ENCODE data around the gene SUMO4.
"Not testable (repeated sequence)": the region's sequence is repeated elsewhere in the genome, so short reads cannot be mapped to it uniquely, and the experiment has no call there.

SUMO4 gene

DNA sequence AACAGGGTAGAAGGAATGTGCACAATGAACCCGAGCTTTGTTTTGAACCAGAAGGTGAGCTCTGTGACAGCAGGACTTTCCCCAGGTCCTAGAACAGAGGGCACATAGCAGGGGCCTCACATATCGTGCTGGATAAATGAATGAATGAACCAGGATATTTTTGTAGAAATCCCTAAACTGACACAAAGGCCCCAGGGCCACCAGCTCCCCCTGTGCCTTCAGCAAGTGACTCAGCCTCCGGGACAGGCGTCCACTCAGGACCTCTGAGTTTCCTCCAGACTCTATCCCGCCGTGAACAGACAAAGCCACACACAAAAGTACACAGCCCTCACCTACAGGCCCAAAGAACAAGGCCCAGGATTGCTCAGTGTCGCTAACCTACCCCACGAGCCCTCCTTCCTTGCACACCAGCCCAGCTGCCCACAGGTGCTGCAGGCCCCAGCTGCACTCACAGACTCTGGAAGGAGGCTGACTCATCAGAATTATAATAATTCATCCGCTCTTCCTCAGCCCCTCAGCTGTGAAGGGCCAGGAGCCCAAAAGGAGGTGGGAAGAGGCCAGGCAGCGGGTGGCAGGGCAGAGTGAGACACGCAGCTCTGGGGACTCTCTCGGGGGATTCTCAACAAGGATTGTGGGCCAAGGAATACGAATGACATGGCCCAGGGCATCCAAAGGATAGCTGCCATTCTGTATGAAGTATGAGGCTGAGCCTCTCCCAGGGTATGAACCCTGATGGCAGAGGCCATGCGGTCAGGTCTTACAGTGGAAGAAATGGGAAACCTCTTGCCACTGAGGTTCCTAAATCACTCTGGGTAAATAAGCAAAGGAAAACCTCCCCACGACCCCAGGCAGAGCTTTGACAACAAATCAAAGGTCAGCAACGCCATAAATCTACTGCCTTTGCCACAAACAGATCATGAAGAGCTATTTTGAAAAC, 40.9 kb downstream of the SUMO4 start:
- no peak for DNase-seq (ENCODE audit: low spot score)
- in situ Hi-C loops (cut with MboI; ENCODE audit: low sequenced_read_pairs, unreplicated experiment): loop anchor here (25.0 kb wide), 1 partner anchor 854 kb away; no protein-coding TSS in a partner anchor
- TF ChIP-seq, protein P1, sequence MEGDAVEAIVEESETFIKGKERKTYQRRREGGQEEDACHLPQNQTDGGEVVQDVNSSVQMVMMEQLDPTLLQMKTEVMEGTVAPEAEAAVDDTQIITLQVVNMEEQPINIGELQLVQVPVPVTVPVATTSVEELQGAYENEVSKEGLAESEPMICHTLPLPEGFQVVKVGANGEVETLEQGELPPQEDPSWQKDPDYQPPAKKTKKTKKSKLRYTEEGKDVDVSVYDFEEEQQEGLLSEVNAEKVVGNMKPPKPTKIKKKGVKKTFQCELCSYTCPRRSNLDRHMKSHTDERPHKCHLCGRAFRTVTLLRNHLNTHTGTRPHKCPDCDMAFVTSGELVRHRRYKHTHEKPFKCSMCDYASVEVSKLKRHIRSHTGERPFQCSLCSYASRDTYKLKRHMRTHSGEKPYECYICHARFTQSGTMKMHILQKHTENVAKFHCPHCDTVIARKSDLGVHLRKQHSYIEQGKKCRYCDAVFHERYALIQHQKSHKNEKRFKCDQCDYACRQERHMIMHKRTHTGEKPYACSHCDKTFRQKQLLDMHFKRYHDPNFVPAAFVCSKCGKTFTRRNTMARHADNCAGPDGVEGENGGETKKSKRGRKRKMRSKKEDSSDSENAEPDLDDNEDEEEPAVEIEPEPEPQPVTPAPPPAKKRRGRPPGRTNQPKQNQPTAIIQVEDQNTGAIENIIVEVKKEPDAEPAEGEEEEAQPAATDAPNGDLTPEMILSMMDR (IDR thresholded peaks at IDR 0.05; ENCODE audit: borderline replicate concordance, control extremely low read depth, extremely low read depth, insufficient read depth, missing control alignments): no peak

DNA sequence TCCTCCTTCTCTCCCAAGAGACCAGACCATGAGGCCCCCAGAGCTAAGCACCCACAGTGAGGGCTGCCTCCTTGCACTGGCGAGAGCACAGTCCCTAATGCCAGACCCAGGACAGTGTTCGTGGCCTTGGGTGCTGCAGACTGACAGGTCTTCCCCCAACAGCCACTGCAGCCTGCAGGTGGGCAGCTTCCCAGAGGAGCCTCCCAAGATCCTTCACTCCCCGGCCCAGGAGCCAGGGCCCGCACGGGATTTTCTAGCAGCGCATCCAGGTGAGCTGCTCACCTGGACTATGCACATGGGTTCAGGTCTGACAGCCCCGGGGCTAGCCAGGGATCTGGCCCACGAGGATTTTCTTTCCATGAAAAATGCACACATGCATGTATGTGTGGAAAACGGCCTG, 41.7 kb downstream of the SUMO4 start:
- no peak for DNase-seq (ENCODE audit: low spot score)
- in situ Hi-C loops (cut with MboI; ENCODE audit: low sequenced_read_pairs, unreplicated experiment): loop anchor here (25.0 kb wide), 1 partner anchor 854 kb away; no protein-coding TSS in a partner anchor
- TF ChIP-seq, protein P1 (IDR thresholded peaks at IDR 0.05; ENCODE audit: borderline replicate concordance, control extremely low read depth, extremely low read depth, insufficient read depth, missing control alignments): no peak

DNA sequence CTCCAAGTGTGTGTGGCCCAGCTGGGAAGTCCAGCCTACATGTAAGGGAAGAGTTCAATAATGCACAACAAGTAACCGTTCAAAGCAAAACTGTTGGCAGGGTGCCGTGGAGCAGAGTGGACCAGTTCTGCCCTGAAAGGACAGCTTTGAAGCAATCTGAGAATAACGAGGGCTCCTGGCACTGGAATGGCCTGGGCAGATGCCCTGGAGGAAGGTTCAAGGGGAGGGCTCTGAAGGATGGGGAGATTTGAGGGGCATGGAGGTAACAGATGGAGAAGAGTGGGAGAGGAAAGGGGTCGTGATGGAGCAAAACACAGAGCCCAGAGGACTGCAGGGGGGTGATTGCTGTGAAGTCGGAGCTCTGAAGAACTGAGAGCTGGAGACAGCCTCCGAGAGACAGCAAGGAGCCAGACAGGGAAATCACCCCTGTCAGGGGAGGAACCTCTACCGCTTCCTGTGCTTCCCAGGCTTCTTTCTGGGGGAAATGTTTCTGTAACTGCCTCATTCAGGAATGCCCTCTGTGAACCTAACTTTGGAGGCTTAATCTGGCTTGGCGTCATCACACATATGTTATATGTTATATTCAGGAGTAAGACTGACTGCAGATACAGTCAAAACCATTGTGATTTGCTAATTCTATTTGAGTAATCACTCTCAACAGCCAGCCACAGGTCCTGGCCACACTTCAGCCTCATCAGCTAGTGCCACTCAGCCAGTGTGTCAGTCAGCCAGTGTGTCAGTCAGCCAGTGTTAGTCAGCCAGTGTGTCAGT, 43.5 kb downstream of the SUMO4 start:
- TF ChIP-seq, protein P1 (IDR thresholded peaks at IDR 0.05; ENCODE audit: borderline replicate concordance, control extremely low read depth, extremely low read depth, insufficient read depth, missing control alignments): no peak
- in situ Hi-C loops (cut with MboI; ENCODE audit: low sequenced_read_pairs, unreplicated experiment): loop anchor here (25.0 kb wide), 1 partner anchor 856 kb away; no protein-coding TSS in a partner anchor
- no peak for DNase-seq (ENCODE audit: low spot score)

DNA sequence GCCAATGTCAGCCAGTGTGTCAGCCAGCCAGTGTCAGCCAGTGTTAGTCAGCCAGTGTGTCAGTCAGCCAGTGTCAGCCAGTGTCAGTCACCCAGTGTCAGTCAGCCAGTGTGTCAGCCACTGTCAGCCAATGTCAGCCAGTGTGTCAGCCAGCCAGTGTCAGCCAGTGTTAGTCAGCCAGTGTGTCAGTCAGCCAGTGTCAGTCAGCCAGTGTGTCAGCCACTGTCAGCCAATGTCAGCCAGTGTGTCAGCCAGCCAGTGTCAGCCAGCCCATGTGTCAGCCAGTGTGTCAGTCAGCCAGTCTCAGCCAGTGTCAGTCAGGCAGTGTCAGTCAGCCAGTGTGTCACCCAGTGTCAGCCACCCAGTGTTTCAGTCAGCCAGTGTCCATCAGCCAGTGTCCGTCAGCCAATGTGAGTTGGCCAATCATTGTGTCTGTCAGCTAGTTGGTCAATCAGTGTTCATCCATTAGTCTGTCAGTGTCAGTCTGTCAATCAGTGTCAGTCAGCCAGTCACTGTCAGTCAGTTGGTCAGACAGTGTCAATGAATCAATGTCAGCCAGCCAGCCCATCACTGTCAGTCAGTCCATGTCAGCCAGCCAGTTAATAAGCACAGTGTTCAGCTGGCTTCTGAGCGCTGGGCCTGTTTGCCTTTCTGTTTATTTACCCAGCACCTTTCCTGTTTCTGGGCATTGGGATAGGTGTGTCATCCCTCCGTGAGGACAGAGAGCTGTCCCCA, 44.5 kb downstream of the SUMO4 start:
- in situ Hi-C loops (cut with MboI; ENCODE audit: low sequenced_read_pairs, unreplicated experiment): loop anchor here (25.0 kb wide), 1 partner anchor 857 kb away; no protein-coding TSS in a partner anchor
- DNase-seq (ENCODE audit: low spot score): not testable (repeated sequence)

DNA sequence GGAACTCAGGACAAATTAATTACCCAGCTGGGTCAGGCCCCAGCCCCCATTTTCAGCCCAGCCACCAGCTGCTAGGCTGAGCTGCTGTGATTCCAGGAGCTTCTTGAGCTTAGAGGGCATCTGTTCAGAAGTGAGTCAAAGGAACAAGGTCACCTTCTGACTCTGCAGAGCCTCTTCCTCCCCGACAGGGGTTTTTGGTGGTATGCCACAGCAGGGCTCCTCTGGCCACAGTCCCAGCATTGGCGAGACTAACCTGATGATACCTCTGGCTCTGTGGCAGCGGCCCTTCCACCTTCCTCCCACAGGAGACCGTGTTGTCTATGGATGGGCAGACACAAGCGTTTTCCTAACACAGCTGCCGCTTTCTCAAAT, 45.0 kb downstream of the SUMO4 start:
- TF ChIP-seq, protein P1 (IDR thresholded peaks at IDR 0.05; ENCODE audit: borderline replicate concordance, control extremely low read depth, extremely low read depth, insufficient read depth, missing control alignments): no peak
- in situ Hi-C loops (cut with MboI; ENCODE audit: low sequenced_read_pairs, unreplicated experiment): loop anchor here (25.0 kb wide), 1 partner anchor 858 kb away; no protein-coding TSS in a partner anchor
- DNase-seq (ENCODE audit: low spot score): no peak

DNA sequence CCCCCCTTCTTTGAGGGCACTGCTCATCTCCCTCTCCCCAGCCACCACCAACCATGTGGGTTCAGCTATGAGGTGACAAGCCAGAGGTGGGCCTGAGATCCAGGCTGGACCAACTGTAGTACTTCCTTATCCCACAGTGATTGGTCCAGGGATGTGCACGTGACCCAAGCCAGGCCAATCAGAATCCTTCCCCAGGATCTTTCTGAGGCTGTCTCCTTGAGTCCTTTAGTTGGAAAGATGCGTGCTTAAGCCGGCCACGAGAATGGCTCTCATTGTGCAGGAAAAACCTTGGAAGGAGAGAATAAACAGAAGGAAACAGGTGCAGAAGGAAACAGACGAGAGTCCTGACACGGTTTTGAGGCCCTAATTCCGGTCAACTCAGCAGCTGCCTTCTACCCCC, 45.5 kb downstream of the SUMO4 start:
- no peak for DNase-seq (ENCODE audit: low spot score)
- TF ChIP-seq, protein P1 (IDR thresholded peaks at IDR 0.05; ENCODE audit: borderline replicate concordance, control extremely low read depth, extremely low read depth, insufficient read depth, missing control alignments): no peak
- in situ Hi-C loops (cut with MboI; ENCODE audit: low sequenced_read_pairs, unreplicated experiment): loop anchor here (25.0 kb wide), 1 partner anchor 858 kb away; no protein-coding TSS in a partner anchor

Measured in GM13976 (cell line).